Measurements from ENCODE around the gene SLC38A5.

DNA sequence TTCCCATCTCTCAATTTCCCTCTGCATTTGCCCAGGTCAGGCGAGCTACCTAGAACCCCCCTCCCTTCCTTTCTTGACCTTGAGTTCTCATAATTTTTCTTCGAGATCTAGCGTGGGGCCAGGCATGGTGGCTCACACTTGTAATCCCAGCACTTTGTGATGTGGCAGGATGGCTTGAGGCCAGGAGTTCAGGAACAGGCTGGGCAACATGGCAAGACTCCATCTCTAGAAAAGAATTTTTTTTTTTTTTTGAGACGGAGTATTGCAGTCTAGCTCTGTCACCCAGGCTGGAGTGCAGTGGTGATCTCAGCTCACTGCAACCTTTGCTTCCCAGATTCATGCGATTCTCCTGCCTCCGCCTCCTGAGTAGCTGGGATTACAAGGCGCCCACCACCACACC lies 34.2 kb upstream of the SLC38A5 start:
- TF ChIP-seq, protein P1, sequence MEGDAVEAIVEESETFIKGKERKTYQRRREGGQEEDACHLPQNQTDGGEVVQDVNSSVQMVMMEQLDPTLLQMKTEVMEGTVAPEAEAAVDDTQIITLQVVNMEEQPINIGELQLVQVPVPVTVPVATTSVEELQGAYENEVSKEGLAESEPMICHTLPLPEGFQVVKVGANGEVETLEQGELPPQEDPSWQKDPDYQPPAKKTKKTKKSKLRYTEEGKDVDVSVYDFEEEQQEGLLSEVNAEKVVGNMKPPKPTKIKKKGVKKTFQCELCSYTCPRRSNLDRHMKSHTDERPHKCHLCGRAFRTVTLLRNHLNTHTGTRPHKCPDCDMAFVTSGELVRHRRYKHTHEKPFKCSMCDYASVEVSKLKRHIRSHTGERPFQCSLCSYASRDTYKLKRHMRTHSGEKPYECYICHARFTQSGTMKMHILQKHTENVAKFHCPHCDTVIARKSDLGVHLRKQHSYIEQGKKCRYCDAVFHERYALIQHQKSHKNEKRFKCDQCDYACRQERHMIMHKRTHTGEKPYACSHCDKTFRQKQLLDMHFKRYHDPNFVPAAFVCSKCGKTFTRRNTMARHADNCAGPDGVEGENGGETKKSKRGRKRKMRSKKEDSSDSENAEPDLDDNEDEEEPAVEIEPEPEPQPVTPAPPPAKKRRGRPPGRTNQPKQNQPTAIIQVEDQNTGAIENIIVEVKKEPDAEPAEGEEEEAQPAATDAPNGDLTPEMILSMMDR (IDR thresholded peaks at IDR 0.05; ENCODE audit: extremely low read depth in 1 of 2, insufficient read depth in 1 of 2, low read depth in 1 of 2, low read length in 2 of 2), result no peak
- no peak for TF ChIP-seq POLR2A (IDR thresholded peaks at IDR 0.05; ENCODE audit: low read depth, low read length)
